ENCODE measurements around the gene CRYZ.
"Not testable (repeated sequence)": the region's sequence is repeated elsewhere in the genome, so short reads cannot be mapped to it uniquely, and the experiment has no call there.

CRYZ gene, protein sequence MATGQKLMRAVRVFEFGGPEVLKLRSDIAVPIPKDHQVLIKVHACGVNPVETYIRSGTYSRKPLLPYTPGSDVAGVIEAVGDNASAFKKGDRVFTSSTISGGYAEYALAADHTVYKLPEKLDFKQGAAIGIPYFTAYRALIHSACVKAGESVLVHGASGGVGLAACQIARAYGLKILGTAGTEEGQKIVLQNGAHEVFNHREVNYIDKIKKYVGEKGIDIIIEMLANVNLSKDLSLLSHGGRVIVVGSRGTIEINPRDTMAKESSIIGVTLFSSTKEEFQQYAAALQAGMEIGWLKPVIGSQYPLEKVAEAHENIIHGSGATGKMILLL

DNA sequence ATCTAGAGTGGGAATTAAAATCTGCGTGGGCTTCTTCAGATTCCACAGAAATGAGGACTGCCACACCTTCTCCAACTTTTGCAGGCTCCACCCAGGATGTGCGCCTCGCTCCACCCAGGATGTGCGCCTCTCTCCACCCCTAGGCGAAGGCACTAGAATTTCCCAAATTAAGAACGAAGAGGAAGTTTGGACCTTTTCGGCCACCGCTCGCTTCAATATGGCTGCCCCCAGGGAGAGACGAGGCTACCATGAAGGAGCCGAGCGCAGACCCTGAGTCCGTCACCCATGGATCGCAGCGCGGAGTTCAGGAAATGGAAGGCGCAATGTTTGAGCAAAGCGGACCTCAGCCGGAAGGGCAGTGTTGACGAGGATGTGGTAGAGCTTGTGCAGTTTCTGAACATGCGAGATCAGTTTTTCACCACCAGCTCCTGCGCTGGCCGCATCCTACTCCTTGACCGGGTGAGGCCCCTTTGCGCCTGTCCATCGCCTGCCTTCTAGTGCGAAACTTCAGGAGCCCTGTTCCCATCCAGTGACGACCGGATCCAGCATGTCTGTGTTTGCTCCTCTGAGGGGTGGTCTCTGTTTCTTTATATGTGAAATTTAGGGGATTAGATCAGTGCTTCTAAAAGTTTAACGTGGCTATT lies at the start of gene CRYZ, which contains the start of gene TYW3:
Gene CRYZ (minus strand): TSS at position 91 of the 644 bp plus-strand sequence. CDS start 8,229 bp downstream, outside the sequence.
Gene TYW3 (plus strand): TSS at position 193 of the 644 bp plus-strand sequence. CDS start 93 bp downstream, at position 286.
- peak; percentile 92 for DNase-seq

DNA sequence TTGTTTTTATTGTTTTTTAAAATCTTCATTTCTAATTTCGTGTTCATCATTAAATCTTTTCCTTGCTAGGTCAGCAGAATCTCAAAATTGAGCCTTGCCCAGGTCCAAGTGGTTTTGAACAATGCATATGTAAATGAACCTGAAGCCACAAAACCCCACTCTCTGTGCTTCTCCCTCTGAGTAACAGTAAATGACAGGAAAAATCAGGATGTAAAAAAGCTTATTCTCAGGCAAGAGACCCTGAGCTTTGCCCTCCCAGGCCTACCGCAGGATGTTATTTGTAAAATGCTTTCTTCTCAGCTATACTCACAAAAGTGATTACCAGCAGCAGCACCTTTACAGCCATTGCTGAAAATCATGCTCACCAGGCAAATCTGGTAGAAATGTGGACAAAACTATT lies 47.7 kb upstream of the CRYZ start:
- DNase-seq = no peak

DNA sequence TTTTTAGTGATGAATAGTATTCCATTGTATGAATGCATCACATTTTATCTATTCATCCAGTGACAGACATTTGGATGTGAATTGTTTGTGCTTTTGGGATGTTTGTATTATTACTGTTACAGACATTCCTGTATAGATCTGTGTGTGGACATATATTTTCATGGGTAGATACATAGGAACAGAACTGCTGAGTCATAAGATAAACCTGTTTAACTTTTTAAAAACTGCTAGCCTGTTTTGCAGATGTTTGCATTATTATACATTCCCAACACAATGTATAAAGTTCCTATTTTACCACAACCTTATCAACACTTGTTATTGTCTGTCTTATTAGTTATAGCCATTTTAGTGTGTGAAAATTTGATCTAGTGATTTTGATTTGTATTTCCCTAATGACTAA lies 46.9 kb upstream of the CRYZ start:
- DNase-seq = no peak

DNA sequence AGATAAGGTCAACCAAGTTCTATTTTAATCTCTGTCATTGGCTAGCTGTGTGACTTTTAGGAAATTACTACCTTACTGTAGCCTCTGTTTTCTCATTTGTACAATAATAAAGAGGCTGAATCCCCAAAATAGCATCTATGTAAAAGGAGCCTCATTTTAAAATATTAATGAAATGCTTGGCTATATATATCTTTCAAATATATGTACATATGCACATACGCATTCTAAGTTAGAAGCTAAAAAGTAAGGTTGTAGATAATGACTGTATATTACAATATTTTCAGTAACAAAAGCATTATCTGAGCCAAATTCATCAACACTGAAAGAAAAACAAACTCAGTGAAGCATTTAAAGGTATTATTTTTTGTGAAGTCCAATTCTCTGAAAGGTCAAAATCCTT lies 44.7 kb upstream of the CRYZ start:
- no peak for DNase-seq

DNA sequence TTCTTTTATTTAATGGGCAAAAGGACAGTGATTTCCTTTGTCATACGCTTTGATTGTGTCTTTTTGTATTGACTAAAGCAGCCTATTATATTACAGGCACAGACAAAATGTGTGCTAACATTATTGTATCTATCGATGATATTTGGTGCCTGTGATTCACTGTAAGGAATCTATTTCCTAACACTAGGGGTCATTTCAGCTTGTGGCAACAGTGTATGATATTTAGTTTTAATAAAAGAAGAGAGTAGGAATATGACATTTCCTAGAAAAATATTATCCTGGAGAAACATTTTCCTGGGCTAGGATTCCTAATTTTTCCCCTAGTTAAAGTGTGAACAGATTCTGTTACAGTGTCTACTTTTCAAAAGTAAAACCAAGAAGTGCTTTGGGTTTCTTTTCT lies 42.9 kb upstream of the CRYZ start:
- DNase-seq = no peak

DNA sequence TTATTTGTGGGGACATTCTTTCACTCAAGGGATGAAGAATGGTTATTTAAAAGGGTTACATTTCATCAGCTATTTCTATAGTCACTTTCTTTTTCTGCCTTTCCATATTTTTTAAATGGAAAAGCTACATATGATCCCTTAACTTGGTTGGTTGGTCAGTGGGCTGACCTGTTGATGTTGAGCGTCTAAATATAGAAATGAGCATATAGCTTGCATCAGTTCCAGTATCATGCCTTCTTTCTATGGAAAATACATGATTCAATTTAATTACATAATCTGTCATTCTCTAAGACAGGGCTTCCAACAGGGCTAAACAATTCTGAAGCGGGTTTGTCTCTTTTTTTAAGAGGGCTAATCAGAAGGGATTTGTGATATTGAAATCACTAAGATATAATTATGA lies 40.7 kb upstream of the CRYZ start:
- DNase-seq = no peak

DNA sequence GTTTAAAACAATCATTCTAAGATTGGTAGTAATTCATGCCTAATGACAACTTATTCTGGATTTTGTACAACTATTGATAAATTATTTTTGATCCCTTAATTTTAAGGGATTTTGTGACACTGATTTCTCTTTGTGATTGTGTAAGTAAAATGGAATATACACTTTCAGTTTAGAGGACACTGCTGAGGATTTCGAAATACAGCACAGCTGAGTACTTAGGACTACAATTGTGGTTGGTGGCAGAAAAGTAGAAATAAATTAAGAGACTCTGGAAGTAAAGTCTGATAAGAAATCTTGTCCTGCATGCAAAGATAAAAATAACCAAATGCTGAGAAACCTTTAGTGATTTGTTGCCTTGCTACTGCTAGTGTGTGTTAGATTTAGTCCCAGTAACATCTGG lies 40.1 kb upstream of the CRYZ start:
- no peak for DNase-seq

DNA sequence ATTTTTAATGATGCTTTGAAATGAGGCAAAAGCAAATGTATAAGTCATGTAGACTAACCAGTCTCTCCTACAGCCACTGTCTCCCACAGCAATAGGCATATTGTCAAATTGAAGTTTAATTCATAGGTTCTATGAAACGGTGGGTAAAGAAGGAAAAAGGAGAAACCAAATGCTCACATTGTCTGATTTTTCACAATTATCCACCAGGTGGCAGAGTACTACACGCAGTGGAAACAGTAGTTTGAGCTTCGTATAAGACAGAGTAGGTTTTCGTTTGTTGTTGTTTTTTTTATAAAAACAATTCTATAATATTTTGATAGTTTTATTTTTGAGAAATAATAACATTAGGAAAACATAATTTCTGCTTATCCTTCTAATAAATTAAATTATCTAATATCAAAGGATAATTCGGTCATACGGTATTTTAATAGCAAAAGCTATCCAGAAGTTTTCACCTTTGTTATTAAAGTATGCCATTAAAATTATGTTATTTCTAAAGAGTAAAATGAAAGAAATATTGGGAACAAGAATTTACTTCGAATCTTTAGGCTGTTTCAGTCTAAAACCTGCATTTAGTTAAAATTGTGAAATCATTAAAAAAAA lies 39.2 kb upstream of the CRYZ start:
- DNase-seq = peak; percentile 68

DNA sequence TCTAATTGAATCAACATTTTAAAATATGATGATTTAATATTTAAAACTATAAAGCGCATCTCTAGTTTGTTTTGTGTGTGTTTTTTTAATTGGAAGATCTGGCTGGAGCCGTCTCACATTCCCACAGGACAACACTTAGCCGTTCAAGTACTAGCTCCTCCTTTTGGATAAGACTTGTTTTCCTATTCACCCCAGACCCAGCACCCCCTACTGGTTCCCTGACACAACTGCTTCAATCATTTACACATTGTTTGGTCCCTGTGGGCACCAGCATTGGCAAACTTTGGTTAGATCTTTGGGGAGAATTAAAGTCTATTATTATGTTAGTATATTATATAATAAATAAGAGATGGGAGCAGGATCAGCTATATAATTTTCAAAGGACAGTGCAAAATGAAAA lies 34.6 kb upstream of the CRYZ start:
- no peak for DNase-seq

DNA sequence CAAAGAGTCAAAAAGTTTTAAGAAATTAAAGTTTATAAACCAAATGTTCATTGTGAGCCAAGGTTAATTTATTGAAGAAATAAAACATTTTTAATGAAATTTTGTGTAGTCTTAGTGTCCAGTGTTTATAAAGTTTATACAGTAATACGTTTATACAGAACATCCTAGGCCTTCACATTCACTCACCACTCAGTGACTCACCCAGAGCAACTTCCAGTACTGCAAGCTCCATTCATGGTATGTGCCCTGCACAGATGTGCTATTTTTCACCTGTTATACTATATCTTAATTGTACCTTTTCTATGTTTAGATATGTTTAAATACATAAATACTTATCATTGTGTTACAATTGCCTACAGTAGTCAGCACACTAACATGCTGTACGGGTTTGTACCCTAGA lies 33.7 kb upstream of the CRYZ start:
- DNase-seq = no peak

DNA sequence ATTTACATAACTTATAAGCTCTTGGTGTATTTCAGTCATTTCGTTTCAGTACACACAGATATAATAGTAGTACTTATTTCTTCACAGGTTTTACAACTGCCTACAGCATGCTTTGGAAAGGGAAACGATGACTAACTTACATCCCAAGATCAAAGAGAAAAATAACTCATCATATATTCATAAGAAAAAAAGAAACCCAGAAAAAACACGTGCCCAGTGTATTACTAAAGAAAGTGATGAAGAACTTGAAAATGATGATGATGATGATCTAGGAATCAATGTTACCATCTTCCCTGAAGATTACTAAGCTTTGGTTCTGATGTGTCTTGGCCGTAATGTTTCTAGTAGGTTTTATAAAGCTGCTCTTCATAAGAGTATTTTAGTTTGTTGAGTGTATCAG lies 31.0 kb upstream of the CRYZ start:
- no peak for DNase-seq

DNA sequence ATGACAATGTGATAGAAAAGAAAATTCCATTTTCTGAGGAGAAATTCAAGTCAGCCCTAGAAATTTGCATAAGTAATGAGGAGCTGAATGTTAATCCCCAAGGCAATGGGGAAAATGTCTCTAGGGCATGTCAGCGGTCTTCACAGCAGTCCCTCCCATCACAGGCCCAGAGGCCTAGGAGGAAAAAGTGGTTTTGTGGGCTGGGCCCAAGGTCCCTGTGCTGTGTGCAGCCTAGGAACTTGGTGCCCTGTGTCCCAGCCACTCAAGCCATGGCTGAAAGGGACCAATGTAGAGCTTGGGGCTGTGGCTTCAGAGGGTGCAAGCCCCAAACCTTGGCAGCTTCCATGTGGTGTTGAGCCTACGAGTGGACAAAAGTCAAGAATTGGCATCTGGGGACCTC lies 23.8 kb upstream of the CRYZ start:
- not testable (repeated sequence) for DNase-seq

DNA sequence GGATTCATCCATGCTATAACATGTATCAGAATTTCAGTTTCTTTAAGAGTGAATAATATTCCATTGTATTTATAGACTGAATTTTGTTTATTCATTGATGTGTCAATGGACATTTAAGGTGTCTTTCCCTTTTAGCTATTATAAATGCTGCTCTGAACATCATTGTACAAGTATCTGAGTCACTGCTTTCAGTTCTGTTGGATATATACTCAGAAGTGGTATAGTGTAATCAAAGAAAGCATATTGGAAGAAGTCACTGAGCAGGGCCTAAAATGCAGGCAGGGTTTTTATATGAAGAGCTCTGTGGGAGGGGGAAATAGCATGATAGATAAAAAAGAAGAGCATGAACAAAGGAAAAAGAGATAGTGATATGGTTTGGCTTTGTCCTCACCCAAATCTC lies 22.6 kb upstream of the CRYZ start:
- DNase-seq = no peak

DNA sequence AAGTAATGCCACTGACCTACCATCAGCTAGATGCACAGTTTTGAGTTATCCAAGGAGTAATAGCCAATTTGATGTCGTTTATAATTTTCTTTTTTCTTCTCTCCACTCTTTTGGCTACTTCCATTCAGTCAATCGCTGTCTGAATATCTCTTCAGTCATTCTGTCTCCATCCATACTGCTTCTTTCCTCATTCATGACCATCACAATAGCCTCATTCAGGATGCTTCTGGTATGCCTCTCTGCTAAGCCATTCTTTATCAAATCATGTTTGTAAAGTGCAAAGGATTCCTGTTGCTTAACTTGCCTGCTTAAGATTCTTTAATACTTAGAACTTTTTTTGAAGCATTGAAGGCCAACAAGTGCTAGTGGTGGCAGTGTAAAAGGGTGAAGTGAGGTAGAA lies 20.3 kb upstream of the CRYZ start:
- DNase-seq = peak; percentile 16

DNA sequence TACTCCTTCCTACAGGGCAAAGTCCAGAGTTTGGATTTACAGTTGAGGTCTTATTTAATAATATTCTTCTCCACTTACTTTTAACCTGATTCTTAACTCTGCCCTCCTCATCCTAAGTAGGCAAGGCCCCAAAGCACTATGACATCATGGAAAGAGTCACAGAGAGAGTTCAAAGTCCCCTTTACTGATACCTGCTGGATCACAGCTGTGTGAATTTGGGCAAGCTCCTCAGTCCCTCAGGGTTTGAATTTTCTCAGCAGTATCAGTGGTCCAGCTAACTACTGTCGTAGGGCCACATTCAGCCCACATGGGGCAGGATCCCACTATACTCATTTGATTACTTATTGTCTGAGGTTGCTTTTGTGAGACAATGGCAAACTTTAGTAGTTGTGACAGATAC lies 16.1 kb upstream of the CRYZ start:
- DNase-seq = no peak

DNA sequence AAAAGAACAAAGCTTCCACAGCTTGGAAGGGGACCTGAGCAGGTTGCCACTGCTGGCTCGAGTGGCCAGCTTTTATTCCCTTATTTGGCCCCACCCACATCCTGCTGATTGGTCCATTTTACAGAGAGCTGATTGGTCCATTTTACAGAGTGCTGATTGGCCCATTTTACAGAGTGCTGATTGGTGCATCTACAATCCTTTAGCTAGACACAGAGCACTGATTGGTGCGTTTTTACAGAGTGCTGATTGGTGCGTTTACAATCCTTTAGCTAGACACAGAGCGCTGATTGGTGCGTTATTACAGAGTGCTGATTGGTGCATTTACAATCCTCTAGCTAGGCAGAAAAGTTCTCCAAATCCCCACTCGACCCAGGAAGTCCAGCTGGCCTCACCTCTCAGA lies 12.4 kb upstream of the CRYZ start:
- DNase-seq = not testable (repeated sequence)

DNA sequence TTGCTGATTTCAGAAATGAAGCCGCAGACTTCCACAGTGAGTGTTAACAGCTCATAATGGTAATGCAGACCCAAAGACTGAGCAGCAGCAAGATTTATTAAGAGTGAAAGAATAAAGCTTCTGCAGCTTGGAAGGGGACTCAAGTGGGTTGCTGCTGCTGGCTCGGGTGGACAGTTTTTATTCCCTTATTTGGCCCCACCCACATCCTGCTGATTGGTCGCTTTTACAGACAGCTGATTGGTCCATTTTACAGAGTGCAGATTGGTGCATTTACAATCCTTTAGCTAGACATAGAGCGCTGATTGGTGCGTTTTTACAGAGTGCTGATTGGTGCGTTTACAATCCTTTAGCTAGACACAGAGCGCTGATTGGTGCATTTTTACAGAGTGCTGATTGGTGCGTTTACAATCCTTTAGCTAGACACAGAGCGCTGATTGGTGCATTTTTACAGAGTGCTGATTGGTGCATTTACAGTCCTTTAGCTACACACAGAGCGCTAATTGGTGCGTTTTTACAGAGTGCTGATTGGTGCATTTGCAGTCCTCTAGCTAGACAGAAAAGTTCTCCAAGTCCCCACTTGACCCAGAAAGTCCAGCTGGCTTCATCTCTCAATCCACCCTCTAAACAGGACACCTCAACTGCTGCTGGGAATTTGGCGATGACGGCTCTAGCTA lies 7.6 kb upstream of the CRYZ start:
- DNase-seq = not testable (repeated sequence)

DNA sequence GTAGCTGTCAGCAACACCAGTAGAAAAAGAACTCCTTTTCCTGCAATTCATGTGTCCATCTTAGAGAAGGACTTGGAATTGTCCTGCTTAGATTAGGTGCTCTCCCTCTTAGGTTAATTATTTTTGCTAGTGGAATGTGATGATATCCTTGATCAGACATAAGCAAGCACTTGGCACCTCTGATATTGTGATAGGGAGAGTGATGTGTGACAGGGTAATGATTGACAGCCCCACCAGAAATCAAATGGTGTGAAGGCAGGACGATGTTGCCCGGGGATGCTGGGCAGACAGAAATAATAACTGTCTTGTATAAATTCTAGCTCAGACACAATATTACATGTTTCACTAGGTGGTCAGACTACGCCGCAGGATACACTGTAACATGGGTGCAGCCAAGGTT lies 4.5 kb upstream of the CRYZ start:
- no peak for DNase-seq

DNA sequence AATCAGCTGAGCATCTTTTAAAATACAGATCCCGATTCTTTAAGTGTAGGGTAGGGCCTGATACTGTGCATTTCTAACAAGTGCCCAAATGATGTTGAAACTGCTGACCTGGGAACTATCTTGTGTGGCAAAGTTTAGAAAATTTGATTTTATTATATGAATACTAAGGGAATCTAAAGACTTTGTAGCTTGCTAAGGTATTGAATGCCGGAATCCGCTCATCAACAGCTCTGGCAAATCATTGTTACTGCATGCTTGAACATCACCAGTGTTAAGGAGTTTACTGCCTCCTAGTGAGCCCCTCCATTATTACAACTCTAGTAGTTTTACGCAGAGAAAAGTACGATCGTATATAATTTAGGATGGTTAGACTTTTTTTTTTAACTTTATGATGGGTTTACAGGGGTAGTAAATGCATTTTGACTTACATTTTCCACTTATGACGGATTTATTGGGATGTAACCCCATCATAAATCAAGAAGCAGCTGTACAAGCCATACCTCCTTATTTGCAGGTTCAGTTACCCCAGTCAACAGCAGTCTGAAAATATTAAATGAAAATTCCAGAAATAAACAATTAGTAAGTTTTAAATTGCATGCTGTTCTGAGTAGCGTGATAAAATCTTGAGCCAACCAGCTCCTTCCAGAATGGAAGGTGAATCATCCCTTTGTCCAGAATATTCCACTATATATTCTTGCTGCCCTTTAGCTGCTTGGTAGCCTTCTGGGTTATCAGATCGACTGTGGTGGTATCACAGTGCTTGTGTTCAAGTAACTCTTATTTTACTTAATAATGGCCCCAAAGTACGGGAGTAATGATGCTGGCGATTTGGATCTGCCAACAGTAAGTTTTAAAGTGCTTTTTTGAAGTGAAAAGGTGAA lies 994 bp upstream of the CRYZ start:
- peak; percentile 75 for DNase-seq

DNA sequence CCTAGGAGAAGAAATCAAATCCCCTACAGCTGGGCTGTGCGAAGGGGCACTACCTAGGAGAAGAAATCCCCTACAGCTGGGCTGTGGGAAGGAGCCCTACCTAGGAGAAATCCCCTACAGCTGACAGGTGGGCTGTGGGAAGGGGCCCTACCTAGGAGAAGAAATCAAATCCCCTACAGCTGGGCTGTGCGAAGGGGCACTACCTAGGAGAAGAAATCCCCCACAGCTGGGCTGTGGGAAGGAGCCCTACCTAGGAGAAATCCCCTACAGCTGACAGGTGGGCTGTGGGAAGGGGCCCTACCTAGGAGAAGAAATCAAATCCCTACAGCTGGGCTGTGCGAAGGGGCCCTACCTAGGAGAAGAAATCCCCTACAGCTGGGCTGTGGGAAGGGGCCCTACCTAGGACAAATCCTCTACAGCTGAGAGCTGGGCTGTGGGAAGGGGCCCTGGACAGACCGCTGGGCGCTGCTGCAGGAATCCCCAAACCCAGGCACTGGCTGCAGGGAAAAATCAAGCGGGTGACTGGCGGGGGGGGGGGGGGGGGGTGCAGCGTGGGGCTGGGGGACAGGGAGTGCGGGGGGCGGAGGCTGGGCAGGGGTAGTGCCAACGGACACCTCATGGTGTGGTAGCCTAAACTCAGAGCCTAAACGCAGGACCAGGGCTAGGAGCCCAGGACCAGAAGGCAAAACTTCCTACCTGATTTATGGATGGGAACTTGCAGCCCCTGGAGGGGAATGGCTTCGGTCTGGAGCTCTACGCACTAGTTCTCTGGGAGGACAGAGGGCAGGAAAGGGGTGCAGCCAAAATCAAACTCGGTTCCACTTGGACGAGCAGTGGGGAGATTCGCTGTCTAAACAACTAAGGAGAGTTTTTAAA lies 541 bp downstream of the CRYZ start:
- DNase-seq = not testable (repeated sequence)

DNA sequence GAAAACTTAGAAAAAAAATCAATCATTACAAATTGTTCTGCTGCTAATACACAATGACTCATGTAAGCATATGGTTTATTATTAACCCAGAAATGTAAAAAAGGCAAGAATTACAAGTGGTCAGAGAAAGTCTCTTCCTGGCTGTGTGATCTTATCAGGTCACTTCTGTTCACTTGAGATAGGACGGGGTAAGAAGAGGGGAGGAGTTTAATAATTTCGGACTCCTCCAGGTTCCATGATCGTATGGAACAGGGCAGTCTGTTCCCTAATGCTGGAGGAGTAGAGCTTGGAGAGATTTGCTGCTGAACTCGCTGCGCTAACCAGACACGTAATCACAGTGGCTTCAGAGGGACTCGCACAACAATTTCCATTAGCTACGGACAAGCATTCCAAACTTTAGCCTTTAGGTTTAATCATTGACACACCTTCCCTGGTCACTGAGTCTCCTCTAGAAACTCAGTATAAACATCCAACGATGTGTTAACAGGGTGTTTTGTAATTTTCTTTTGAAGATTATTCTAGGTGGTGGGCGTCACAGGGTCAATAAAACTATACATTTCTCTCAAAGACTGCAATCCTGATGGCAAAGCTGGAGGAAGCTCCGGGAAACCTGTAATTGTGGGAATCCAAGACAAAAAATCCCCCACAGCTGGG lies 1.3 kb downstream of the CRYZ start:
- DNase-seq = no peak

Measured in midbrain (tissue), 1 donor.